Ectodermal cell (in vitro differentiated cells): ENCODE data around the gene LDLRAD2. TPM values are rescaled to one million over a fixed set of nuclear protein-coding genes. Genes with fewer than 3 reads are reported as not detected.
"Not testable (repeated sequence)": the region's sequence is repeated elsewhere in the genome, so short reads cannot be mapped to it uniquely, and the experiment has no call there.

Experiments
- H3K27ac ChIP-seq: 2 replicates; pipeline ENCODE4 v1.7.0; 2013; ENCODE audit warnings: mild to moderate bottlenecking, low read depth, low read length; ENCODE audit not compliant: insufficient read depth, poor library complexity, severe bottlenecking
- H3K27me3 ChIP-seq: 2 replicates; pipeline ENCODE4 v1.7.0; 2013; ENCODE audit warnings: mild to moderate bottlenecking, low read length; ENCODE audit not compliant: insufficient read depth, control insufficient read depth, poor library complexity, severe bottlenecking
- H3K36me3 ChIP-seq: one replicate; pipeline ENCODE4 v1.7.0; 2013; ENCODE audit warnings: low read length; ENCODE audit not compliant: control insufficient read depth, insufficient read depth
- H3K4me1 ChIP-seq: one replicate; pipeline ENCODE4 v1.7.0; 2013; ENCODE audit warnings: low read length; ENCODE audit not compliant: control insufficient read depth, insufficient read depth
- H3K4me3 ChIP-seq: 2 replicates; pipeline ENCODE4 v1.7.0; 2013; ENCODE audit warnings: low read depth, low read length, control low read depth; ENCODE audit not compliant: insufficient read depth
- H3K9me3 ChIP-seq: 2 replicates; pipeline ENCODE4 v1.7.0; 2013; ENCODE audit warnings: mild to moderate bottlenecking, low read length, moderate library complexity; ENCODE audit not compliant: control insufficient read depth
- WGBS, 2 experiments: methylation state at CpG; one replicate each; pipeline ENCODE4 v1.1.7; 2013; ENCODE audit warnings: missing lambda C conversion rate in 2 of 2; 5-methylcytosine and 5-hydroxymethylcytosine counted together
- polyA plus RNA-seq, 4 experiments: library from polyadenylated mRNA; stranded (reverse); fragments of 50-300 nt; gene quantifications; one replicate each; pipeline ENCODE4 v1.2.3, GENCODE V29; 2013

LDLRAD2 gene, protein sequence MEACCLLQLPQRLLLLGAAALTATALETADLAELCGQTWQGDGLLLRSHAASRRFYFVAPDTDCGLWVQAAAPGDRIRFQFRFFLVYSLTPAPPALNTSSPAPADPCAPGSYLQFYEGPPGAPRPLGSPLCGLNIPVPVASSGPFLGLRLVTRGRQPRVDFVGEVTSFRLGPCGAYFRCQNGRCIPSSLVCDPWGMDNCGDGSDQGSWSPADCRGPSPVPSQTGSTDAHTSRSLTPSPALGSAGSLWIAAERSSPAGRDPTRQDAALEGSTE
- polyA plus RNA-seq (2013, experiment 1 of 4) = 1.6 TPM
- 1.7 TPM for polyA plus RNA-seq (2013, experiment 2 of 4)
- 0.85 TPM for polyA plus RNA-seq (2013, experiment 3 of 4)
- polyA plus RNA-seq (2013, experiment 4 of 4) = 1.3 TPM

DNA sequence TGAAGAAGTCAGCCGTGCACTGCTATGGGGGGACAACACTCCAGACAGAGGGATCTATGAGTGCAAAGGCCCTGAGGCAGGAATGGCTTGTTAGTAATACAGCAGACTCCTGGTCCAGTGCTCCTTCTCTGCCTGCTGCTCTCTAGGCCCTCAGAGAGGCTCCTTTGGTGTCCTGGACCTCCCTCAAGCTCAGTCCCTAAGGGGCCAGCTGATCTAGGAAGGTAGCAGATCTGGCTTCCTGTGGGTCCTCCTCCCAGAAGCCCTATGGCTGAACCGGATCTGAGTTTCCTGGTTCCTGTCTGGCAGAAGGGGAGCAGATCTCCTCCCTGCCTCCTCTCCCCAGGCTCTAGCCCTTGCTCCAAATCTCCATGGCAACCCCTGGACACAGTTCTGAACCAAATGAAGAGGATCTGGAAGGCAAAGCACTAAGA, at the start of gene LDLRAD2:
Gene LDLRAD2 (plus strand): TSS at position 391 of the 431 bp plus-strand sequence. CDS start 187 bp downstream, outside the sequence.
- Histone ChIP-seq H3K27ac (no peak within 1 kb of the TSS), H3K36me3 (no peaks in the 10 kb centered on the region), H3K4me3 (no peak within 1 kb of the TSS), H3K4me1 (peaks cover 5% of the 10 kb centered on the region), H3K9me3 (no peaks in the 10 kb centered on the region), H3K27me3 (peaks cover 9% of the 10 kb centered on the region)
- 80 to 85% methylated on average over 2 of the region's 2 CpGs for WGBS, 2 experiments

DNA sequence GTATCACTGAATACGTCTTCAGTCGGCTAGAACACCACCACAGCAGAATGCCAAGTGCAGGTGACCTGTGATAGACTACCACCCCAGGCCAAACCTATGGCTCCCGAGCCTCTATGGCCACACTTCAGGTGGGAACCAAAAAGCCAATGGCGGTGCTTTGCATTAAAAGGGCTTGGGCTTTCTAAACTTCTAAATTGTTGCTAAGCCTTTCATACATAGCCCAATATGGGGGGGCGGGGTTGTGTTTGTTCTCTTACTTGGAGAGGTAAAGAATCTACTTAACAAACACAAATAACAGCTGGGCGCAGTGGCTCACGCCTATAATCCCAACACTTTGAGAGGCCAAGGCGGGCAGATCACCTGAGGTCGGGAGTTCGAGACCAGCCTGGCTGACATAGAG, 48.8 kb upstream of the LDLRAD2 start:
- 91 to 92% methylated on average over 9 to 10 of the region's 10 CpGs for WGBS, 2 experiments
- H3K27me3 ChIP-seq = no peaks in the 10 kb centered on the region
- no peaks in the 10 kb centered on the region for H3K9me3 ChIP-seq
- H3K36me3 ChIP-seq = no peaks in the 10 kb centered on the region
- no peak overlapping the region for H3K4me3 ChIP-seq
- H3K27ac ChIP-seq = no peak overlapping the region
- peaks cover 6% of the 10 kb centered on the region for H3K4me1 ChIP-seq

DNA sequence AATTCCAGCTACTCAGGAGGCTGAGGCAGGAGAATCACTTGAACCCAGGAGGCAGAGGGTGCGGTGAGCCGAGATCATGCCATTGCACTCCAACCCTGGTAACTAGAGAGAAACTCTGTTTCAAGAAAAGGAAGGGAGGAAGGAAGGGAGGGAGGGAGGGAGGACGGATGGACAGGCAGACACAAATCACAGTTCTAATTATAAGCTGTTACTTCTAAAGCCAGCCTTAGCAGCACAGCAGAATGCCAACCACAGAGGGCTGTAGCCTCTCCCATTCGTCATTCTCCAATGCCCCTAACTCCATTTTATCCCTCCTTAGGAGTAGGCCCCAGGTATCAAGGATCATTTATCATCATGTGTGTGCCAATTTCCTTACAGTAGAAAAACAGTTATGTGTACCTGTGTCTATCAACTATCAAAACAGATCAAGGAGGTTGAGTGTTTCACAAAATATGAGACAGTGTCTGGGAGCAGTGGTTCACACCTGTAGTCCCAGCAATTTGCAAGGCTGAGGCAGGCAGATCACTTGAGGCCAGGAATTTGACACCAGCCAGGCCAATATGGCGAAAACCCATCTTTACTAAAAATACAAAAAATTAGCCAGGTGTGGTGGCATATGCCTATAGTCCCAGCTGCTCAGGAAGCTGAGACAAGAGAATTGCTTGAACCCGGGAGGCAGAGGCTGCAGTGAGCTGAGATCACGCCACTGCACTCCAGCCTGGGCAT, 48.2 kb upstream of the LDLRAD2 start:
- Histone ChIP-seq H3K27me3 (no peaks in the 10 kb centered on the region), H3K36me3 (no peaks in the 10 kb centered on the region), H3K27ac (no peak overlapping the region), H3K4me3 (no peak overlapping the region), H3K4me1 (peaks cover 6% of the 10 kb centered on the region), H3K9me3 (no peaks in the 10 kb centered on the region)
- WGBS, 2 experiments = 71 to 72% methylated on average over 7 of the region's 7 CpGs

DNA sequence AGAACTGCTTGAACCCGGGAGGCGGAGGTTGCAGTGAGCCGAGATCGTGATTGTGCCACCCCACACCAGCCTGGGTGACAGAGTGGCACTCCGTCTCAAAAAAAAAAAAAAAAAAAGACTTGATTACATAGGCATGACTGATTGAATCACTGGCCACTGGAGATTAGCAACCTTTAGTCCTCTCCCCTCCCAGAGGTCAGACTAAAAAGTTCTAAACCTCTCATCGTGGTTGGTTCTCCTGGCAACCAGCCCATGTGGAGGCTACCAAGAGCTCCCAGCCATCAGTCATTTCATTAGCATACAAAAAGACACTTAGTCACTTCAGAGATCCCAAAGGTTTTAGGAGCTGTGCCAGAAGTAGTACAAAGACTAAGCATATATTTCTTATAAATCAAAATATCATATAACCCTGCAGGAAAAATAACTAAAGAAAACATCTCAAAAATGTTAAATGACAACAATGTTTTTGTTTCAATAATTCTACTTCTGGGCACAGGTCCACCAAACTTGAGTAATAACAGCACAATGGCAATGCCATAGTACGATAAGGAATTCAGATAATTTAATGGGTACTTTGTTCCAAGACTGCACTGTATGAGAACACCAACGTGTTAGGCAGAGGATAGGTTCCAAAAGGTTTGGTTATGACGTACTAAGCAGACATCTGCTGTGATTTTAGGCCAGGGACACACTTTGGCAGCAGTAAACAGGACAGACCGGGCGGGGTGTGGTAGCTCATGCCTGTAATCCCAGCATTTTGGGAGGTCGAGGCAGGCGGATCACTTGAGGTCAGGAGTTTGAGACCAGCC, 47.2 kb upstream of the LDLRAD2 start:
- WGBS, 2 experiments = 78 to 79% methylated on average over 13 of the region's 13 CpGs
- no peak overlapping the region for H3K27ac ChIP-seq
- H3K36me3 ChIP-seq = no peaks in the 10 kb centered on the region

DNA sequence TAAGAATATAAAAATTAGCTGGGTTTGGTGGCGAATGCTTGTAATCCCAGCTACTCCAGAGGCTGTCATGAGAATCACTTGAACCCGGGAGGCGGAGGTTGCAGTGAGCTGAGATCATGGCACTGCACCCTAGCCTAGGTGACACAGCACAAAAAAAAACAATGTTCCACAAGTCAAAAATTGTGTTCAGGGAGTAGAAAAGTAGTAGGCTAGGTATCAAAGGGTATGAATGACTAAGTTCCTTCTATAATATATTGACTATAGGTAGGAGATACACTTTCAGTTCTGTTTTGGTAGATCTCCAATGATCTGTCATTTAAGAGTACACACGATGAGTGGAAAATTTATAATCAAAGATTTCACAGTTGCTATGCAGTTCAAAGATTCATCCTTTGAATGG, 45.9 kb upstream of the LDLRAD2 start:
- Histone ChIP-seq H3K4me3 (no peak overlapping the region), H3K9me3 (no peaks in the 10 kb centered on the region), H3K36me3 (no peaks in the 10 kb centered on the region), H3K27me3 (no peaks in the 10 kb centered on the region), H3K4me1 (peaks cover 6% of the 10 kb centered on the region), H3K27ac (no peak overlapping the region)
- 92 to 97% methylated on average over 4 of the region's 4 CpGs for WGBS, 2 experiments

More for the DNA sequence above, 47.2 kb upstream of the LDLRAD2 start:
- Histone ChIP-seq H3K4me3 (no peak overlapping the region), H3K9me3 (no peaks in the 10 kb centered on the region), H3K4me1 (peaks cover 6% of the 10 kb centered on the region), H3K27me3 (no peaks in the 10 kb centered on the region)

DNA sequence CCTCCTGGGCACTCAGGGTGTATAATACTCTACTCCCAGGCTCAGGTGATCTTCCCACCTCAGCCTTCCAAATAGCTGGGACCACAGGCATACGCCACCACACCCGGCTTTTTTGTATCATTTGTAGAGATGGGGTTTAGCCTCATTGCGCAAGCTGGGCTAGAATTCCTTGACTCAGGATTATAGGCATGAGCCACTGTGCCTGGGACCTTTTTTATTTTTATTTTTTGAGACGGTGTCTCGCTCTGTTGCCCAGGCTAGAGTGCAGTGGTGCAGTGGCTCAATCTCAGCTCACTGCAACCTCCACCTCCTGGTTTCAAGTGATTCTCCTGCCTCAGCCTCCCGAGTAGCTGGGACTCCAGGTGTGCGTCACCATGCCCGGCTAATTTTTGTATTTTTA, 45.0 kb upstream of the LDLRAD2 start:
- H3K4me1 ChIP-seq, H3K36me3 ChIP-seq, H3K27me3 ChIP-seq, H3K4me3 ChIP-seq, H3K27ac ChIP-seq, H3K9me3 ChIP-seq: not testable (repeated sequence)
- 93 to 95% methylated on average over 8 of the region's 8 CpGs for WGBS, 2 experiments

GRCh38 chr1:21770201-21770600, 41.9 kb upstream of the LDLRAD2 start:
- Histone ChIP-seq H3K9me3 (no peaks in the 10 kb centered on the region), H3K27ac (no peak overlapping the region), H3K36me3 (no peaks in the 10 kb centered on the region), H3K4me1 (no peaks in the 10 kb centered on the region), H3K4me3 (no peak overlapping the region), H3K27me3 (no peaks in the 10 kb centered on the region)
- 87 to 97% methylated on average over 2 of the region's 2 CpGs for WGBS, 2 experiments

DNA sequence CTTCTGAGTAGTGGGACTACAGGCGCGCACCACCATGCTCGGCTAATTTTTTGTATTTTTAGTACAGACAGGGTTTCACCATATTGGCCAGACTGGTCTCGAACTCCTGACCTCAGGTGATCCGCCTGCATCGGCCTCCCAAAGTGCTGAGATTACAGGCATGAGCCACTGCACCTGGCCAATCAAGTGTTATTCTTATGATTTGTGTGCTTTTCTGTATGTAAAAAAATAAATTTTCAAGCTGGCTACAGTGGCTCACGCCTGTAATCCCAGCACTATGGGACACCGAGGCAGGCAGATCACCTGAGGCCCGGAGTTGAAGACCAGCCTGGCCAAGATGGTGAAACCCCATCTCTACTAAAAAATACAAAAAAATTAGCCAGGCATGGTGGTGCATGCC, 41.5 kb upstream of the LDLRAD2 start:
- H3K36me3 ChIP-seq, H3K4me3 ChIP-seq, H3K27me3 ChIP-seq, H3K4me1 ChIP-seq, H3K27ac ChIP-seq, H3K9me3 ChIP-seq: not testable (repeated sequence)
- 91 to 96% methylated on average over 9 of the region's 9 CpGs for WGBS, 2 experiments

DNA sequence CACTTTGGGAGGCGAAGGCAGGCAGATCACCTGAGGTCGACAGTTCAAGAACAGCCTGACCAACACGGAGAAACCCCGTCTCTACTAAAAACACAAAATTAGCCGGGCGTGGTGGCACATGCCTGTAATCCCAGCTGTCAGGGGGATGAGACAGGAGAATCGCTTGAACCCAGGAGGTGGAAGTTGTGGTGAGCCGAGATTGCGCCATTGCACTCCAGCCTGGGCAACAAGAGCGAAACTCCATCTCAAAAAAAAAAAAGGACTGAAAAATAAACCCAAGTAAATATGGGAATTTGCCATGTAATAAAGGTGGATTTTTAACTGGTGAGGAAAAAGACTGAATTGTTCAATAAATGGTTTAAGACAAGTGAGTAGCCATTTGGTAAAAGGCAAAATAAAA, 40.4 kb upstream of the LDLRAD2 start:
- not testable (repeated sequence) for H3K36me3 ChIP-seq, H3K9me3 ChIP-seq, H3K4me1 ChIP-seq, H3K27ac ChIP-seq, H3K27me3 ChIP-seq, H3K4me3 ChIP-seq
- WGBS, 2 experiments = 88 to 93% methylated on average over 10 of the region's 10 CpGs

GRCh38 chr1:21773585-21773984, 38.5 kb upstream of the LDLRAD2 start:
- H3K4me3 ChIP-seq = no peak overlapping the region
- H3K27me3 ChIP-seq = no peaks in the 10 kb centered on the region
- H3K9me3 ChIP-seq = no peaks in the 10 kb centered on the region
- H3K4me1 ChIP-seq = no peaks in the 10 kb centered on the region
- 91 to 97% methylated on average over 3 of the region's 3 CpGs for WGBS, 2 experiments
- no peaks in the 10 kb centered on the region for H3K36me3 ChIP-seq
- H3K27ac ChIP-seq = no peak overlapping the region
